GM23248 (cell line): ENCODE results near the gene TAS1R2.

ENCODE experiments used
- EZH2 ChIP-seq: fragments of 200-600 bp; sonication (generic); IDR thresholded peaks from 2 replicates; pipeline ENCODE4 v1.6.1; 2018; ENCODE audit warnings: antibody characterized with exemption, mild to moderate bottlenecking; ENCODE audit not compliant: insufficient read depth, poor library complexity, severe bottlenecking
- EZH2phosphoT487 ChIP-seq: fragments of 200-600 bp; sonication (generic); IDR thresholded peaks from 2 replicates; pipeline ENCODE4 v1.6.1; 2018; ENCODE audit warnings: antibody characterized with exemption, moderate library complexity, mild to moderate bottlenecking, low read depth; ENCODE audit not compliant: insufficient read depth

- TF ChIP-seq EZH2phosphoT487: no peak
- TF ChIP-seq EZH2: no peak
Observed at GRCh38 chr1:18819986-18820790, 39.3 kb downstream of the TAS1R2 start.
